GM21576 (cell line): Measurements from ENCODE around the gene NDUFS6.
A peak's percentile ranks its signal among the peaks of the same experiment; 100 is the strongest.

Experiments used
- ATAC-seq: cut with Tn5 transposase; IDR thresholded peaks from one replicate; pipeline ENCODE4 v1.9.1; 2021; ENCODE audit warnings: mild to moderate bottlenecking, moderate library complexity; ENCODE audit not compliant: unreplicated experiment

The NDUFS6 gene

GRCh38 chr5:1801222-1801966 lies at the start of gene NDUFS6:
Gene NDUFS6, plus strand, starts transcription at chr5:1801407. Its CDS starts 11 bp downstream, at chr5:1801418.
- ATAC-seq = peak; percentile 58

- no peak for ATAC-seq
Observed at GRCh38 chr5:1751864-1752822, 49.1 kb upstream of the NDUFS6 start.

- ATAC-seq = no peak
Observed at GRCh38 chr5:1752881-1753280, 48.3 kb upstream of the NDUFS6 start.

DNA sequence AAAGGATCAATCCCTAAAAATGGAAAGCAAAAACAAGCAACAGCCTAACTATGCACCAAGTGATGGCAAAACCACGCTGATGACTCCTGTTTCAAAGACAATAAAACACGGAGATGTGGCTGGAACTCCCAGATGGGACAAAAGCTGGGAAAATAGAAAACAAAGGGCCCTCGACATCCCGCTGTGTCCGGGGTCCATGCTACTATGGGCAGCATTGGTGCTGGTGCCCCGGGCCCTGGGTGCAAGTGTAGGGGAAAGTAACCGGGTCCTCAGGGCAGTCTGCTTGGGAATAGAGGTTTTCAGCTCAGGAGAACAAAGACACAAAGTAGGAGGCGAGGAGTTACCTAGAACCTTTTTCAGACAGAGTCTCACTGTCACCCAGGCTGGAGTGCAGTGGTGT lies 47.7 kb upstream of the NDUFS6 start:
- ATAC-seq = no peak

DNA sequence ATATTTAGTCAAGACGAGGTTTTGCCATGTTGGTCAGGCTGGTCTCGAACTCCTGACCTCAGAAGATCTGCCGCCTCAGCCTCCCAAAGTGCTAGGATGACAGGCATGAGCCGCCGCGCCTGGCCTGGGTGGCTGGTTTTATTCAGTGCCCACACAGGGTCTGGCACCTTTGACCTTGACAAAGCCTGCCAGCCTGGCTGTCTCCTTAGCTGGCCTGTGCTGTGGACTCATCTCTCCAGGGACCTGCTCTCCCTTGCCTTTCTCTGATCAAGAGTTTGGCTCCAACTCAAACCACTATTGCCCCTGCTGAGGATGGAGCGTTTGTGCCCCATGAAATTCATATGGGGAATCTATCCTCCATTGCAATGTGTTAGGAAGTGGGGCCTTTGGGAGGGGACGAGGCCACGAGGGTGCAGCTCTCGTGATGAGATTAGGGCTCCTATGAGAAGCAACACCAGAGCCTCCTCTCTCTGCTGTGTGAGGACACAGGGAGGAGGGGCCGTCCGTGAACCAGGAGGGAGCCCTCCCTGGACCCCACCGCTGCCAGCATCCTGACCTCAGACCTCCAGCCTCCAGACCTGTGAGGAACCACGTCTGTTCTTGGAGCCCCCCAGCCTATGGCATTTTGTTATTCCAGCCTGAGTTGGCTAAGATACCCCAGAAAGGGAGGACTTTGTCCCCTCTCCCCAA lies 46.5 kb upstream of the NDUFS6 start:
- ATAC-seq = no peak

- no peak for ATAC-seq
Observed at GRCh38 chr5:1755321-1755949, 45.8 kb upstream of the NDUFS6 start.

DNA sequence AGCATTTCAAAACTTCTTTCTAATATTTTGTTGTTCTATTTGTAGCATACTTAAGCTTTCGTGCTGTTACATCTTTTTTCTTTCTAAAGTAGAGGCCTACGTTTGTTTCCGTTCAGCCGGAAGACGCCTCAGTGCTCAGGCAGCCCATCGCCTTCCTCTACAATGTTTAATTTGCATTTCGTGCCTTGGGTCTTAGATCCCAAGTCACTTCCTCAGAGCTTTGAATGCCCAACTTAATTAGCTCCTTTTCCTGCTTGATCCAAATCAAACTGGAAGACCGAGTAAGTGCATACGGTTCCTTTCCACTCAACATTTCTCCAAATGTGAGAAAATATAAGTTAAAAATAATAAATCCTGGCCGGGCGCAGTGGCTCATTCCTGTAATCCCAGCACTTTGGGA lies 44.7 kb upstream of the NDUFS6 start:
- ATAC-seq = no peak

- ATAC-seq = no peak
Observed at GRCh38 chr5:1757511-1757910, 43.7 kb upstream of the NDUFS6 start.

DNA sequence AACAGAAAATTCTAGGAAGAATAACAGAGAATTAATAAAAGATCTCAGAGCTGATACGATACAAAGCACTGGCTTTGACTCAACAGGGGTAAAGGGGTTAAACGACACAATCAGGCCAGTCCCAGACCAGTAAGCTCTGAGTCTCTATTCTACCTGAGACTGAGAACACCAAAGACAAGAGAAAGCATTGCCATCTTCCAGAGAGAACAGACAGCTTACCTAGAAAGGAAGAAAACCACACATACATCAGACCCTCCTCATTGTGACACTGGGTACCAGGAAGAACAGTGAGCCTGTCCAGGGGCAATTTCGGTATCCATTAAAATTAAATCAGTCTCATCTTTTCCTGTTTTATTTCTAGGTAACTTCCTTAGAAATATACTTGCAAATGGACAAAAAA lies 42.6 kb upstream of the NDUFS6 start:
- no peak for ATAC-seq

DNA sequence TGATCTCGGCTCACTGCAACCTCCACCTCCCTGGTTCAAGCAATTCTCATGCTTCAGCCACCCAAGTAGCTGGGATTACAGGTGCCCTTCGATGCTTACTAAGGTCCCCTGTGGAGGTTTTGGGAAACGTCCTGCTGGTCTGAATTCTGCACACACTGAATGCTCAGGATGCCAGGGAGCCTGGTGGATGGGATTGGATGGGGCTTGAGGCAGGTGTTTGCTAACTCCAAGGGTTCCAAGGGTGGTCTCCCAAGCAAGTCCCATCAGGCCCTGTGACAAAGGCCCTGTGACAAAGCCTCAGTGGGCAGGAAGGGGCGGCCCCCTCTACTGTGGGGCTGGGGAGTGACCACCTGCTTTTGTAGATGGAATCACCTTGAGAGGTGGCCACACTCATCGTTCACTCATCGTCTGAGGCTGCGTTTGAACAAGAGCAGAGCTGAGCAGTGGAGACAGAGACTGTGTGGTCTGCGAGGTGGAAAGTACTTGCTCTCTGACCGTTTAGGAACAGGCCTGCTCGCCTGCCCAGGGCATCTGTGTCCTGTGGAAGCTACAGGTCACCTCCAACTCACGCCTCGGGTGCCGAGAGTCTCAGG lies 41.7 kb upstream of the NDUFS6 start:
- ATAC-seq = no peak

DNA sequence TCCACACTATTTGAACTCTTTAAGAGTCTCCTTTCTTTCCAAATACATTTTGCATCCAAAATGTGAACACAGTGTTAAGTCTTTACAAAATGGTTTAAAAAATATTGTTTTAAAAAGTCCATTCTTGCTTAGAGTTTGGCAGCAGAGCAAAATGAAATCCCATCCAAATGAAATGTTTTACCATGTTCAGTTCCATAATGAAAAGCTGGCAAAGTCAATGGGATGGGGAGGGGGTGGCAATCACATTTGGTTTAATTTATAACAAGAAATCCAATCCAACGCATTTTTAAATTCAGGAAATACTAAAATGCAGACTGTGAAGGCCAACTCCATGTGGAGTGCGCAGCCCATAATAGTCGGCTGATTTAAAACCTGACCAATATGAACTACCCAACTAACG lies 41.0 kb upstream of the NDUFS6 start:
- ATAC-seq = no peak

GRCh38 chr5:1760656-1761452 lies 40.4 kb upstream of the NDUFS6 start:
- ATAC-seq = no peak

GRCh38 chr5:1761453-1761755 lies 39.8 kb upstream of the NDUFS6 start:
- ATAC-seq = no peak

- ATAC-seq = no peak
Observed at GRCh38 chr5:1762121-1762882, 38.9 kb upstream of the NDUFS6 start.

- ATAC-seq = no peak
Observed at GRCh38 chr5:1762883-1763547, 38.2 kb upstream of the NDUFS6 start.

- ATAC-seq = no peak
Observed at GRCh38 chr5:1763548-1763911, 37.7 kb upstream of the NDUFS6 start.

- ATAC-seq = no peak
Observed at GRCh38 chr5:1763960-1764605, 37.1 kb upstream of the NDUFS6 start.

DNA sequence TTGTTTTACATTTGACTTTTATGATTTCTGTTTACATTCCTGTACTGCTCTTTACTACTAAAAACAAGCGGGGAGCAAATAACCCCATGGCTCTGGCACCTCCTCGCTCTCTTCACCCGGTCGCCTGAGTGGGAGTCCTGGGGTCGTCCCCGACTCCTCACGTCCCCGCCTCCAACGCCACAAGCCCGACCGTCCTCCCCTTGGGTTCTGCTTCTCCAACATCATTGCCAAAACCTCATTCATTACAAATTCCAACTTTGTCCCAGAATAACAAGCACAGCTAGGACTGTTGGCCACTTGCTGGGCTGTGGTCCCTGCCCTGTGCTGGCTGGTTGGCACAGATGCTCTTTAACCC lies 36.6 kb upstream of the NDUFS6 start:
- no peak for ATAC-seq
